ENCODE measurements around the gene S100A9. TPM values are rescaled to one million over a fixed set of nuclear protein-coding genes. Genes with fewer than 3 reads are reported as not detected.
A peak's percentile ranks its signal among the peaks of the same experiment; 100 is the strongest.
"Not testable (repeated sequence)": the region's sequence is repeated elsewhere in the genome, so short reads cannot be mapped to it uniquely, and the experiment has no call there.

Gene S100A9
- total RNA-seq, 1 donor from 2014 or later, result 1.2 TPM

GRCh38 chr1:153344718-153345025 lies 13.0 kb upstream of the S100A9 start:
- DNase-seq (ENCODE audit: low read depth in 2 of 2), result no peak

DNA sequence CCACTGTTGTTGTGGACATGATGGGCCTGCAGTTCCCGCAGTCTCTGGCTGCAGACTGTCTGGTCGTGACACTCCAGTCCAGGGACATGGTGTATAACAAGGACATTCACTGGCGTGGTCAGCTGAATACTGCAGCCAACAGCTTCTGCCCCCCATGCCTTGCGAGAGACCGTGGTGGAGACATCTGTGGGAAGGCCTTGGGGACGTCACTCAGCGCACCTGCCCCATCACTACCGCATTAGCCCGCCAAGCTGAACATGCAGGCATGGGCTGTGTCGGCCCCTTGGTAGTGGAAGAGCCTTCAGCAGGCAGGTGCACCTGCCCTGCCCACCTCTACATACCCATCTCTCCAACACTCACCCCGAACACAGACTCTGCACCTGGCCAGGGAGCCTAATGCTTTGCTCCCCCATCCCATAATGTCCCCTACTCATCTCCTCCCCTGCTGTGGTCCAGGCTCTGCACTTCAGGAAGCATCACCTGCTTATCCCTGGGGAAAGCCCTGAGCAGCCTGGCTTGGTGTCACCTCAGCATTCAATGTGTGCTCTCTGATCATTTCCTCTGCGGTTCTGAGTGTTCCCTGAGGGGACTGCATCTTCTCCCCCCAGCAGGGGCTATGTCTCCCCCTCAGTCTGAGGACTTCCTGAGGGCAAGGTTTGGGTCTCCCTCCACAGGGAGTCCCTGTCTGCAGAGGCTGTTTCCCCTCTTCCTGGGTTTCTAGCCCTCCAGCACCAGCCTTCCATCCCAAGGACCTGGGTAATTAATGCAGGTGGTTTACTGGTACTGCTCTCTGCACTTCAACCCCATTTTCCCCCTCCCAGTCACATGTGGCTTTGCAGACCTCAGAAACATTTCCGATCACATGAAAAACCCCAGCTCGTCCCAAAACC lies 12.2 kb upstream of the S100A9 start:
- DNase-seq (ENCODE audit: low read depth in 2 of 2), result no peak

- no peak for DNase-seq (ENCODE audit: low read depth in 2 of 2)
Observed at GRCh38 chr1:153346077-153346723, 11.5 kb upstream of the S100A9 start.

- DNase-seq (ENCODE audit: low read depth in 2 of 2), result not testable (repeated sequence)
Observed at GRCh38 chr1:153347049-153347448, 10.6 kb upstream of the S100A9 start.

GRCh38 chr1:153347856-153348255 lies 9.8 kb upstream of the S100A9 start:
- DNase-seq (ENCODE audit: low read depth in 2 of 2), result no peak

DNA sequence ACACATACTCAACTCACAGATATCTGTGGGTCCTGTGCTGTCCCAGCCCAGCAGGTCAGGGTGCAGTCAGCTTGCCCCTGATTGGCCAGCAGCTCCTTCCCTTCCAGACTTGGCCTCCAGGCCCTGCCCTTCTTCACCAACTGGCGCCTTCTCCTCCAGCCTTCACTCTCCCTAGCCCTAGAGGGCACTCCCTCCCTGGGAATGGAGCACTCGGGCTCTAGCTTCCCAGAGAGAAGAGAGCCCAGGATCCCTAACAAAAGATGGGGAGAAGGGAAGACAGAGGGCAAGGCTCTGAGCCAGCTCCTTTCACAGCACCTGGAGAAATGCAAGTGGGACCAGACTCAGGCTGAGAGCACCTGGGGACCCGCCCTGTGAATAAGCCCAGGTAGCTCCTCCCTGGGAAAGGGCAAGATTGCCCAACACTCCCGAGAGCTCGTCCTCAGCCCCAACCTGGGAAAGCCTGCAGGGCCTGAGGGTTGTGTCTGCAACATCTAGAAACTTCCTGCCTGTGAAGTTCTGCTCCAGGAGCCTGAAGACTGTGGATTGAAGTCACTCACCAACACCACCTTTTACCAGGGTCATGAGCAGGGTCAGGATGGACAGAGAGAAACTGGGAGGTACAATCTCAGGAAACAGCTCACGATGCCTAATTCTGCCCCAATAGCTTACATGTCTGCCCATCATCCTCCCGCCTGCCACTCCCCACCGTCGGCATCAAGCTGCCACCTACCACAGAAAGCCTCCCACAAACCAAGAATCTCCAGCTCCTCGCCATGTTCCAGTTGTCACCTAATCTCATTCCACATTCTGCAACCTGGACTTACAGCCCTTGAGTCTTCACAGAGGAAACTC lies 8.9 kb upstream of the S100A9 start, which contains the start of gene PGLYRP4:
TSS of gene PGLYRP4 (minus strand) at position 331 of the 852 bp plus-strand sequence. CDS start 909 bp downstream, outside the sequence.
- no peak for DNase-seq (ENCODE audit: low read depth in 2 of 2)

DNA sequence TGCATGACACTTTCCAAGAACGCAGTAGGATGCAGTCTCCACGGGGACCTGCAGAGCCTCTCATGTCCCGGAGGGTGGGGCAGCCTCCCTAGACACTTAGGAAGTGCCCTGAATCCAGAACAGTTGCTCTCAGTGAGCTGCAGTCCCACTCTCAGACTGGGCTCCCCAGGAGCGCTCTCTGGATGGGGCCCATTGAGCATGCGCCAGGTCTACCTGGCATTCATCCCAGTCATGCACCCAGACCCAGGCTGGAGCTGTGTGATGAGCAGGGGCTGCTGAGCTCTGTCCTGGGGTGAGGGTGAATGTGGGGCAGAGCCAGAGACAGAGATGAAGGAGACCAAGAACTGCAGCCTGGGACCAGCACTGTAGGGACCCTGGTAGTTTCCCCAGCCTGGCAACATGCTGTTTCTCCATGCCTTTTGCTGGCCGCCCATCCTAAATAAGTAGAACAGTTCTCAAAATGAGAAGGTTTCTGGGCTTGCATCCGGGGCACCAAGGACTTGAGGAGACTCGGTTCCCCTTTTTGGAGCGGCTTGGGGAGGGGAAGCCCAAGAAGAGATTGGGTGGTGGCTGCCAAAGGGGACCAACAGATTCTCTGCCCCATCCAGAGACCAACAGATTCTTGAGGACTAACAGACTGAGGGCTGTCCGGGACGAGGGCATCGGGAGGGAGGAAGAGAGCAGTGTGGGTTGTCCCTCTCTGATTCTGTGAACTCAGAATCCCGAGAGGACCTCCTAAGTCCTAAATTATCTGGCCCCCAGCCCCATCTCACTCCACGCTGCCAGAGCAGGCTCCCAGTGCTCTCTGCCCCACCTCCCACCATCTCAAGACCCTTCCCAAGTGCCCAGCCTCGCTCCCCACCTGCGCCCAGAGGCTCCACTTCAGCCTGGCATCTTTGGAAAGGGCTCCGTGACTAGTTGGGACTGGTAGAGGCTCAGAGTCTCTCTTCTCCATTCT lies 8.0 kb upstream of the S100A9 start:
- no peak for DNase-seq (ENCODE audit: low read depth in 2 of 2)

GRCh38 chr1:153350321-153350957 lies 7.2 kb upstream of the S100A9 start:
- no peak for DNase-seq (ENCODE audit: low read depth in 2 of 2)

DNA sequence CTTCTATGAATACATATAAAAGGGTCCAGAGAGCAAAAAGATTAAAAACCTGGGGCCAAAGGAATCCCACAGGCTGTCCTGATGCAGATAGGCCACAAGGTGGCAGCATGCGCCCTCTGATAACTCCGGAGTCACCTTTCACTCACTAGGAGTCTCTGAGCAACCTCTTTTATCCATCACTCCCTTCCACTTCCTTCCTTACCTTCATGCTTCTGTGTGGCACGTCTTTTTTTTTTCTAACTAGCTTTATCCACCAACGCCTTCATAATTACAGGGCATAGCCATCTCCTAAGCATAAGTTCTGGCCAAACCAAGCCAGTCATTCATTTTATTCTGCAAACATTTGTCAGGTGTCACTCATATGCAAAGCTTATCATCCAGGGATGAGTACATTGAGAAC lies 5.1 kb upstream of the S100A9 start:
- peak; percentile 67 to 78 for DNase-seq (ENCODE audit: low read depth in 2 of 2)

DNA sequence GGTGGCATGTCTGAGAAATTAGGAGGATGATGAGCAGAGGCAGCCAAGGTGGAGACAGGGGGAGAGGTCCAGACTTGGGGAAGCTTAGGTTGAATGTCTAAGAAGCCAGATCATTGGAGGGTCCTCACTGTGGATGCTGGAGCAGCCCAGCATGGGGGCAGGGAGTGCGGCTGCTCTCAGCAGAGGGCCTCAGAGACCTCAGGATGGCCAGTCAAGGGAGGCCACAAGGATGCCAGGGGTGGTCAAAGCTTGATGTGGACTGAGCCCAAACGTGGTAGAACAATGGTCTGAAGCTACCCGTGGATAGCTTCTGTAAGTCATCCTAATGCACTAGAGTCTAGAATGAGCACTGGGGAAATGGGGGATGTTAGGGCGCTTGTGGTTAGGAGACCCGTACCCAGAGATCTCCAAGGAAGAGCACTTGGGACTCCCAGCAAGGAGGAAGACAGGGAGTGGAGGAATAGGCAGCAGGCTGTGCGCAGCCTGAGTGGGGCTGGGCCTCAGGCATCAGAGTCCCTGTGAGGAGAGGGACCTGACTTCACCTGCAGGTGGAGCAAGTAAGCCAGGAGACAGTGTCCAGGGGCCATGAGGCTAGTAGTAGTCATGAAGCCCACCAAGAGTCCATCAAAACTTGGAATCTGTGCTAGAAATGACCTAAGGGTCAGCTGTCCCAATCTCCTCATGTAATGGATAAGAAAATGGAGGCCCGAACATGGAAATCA lies 4.3 kb upstream of the S100A9 start:
- DNase-seq (ENCODE audit: low read depth in 2 of 2), result no peak

DNA sequence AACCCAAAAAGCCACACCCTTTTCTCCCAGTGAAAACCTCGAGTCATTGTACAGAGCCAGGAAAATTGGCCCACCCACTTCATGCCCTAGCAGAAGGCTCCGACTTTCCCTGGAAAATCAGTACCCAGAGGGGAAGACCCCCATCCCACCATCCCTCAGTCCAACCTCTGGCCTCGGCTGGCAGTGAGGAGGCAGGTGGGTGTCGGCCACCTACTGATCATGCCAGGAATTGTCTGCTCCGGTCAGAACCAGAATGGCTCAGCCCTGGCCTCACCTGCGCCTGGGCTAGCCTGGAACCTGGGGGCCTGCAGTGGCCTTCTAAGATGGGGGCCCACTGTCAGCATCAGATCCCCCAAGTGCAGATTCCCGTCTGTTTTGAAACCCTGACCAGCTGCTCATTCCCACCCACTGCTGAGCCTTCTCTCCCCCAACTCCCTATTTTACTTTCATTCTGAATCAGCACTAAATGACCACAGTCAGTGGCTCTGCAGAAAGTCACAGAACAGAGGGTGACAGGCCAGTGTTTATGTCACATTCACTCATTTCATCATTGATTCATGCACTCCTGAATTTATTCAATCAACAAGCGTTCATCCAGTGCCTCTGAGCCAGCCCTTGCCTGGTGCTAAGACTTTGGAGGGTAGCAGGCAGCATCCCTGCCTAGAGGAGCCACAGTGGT lies 3.0 kb upstream of the S100A9 start:
- DNase-seq (ENCODE audit: low read depth in 2 of 2), result no peak

DNA sequence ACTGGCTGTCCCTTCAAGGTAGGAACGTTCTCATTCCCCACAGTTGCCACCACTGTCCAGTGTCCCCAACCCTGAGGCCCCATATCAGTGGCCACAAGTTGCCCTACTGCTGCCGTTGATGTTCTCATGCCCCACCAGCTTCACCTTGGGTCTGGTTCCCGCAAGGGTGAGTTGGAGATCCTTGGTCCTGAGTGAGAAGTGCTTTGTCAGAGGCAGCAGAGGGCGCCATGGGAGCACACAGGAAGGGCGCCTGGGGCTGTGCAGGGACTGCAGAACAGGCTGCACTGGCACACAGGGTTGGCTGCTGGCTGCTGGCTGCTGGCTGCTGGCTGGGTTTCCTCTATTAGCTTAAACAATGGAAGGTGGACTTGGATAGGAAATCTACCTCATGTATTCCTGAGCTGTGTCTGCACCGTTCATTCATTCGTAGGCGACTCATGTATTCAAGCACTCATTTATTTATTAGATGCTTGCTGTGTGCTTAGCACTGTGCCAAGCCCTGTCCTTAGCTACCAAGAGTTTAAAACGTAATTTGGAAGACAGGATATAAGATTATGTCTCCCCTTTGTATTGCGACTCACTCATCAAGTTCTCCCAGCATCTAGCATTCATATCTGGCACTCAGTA lies 2.1 kb upstream of the S100A9 start:
- peak; percentile 51 to 71 for DNase-seq (ENCODE audit: low read depth in 2 of 2)

DNA sequence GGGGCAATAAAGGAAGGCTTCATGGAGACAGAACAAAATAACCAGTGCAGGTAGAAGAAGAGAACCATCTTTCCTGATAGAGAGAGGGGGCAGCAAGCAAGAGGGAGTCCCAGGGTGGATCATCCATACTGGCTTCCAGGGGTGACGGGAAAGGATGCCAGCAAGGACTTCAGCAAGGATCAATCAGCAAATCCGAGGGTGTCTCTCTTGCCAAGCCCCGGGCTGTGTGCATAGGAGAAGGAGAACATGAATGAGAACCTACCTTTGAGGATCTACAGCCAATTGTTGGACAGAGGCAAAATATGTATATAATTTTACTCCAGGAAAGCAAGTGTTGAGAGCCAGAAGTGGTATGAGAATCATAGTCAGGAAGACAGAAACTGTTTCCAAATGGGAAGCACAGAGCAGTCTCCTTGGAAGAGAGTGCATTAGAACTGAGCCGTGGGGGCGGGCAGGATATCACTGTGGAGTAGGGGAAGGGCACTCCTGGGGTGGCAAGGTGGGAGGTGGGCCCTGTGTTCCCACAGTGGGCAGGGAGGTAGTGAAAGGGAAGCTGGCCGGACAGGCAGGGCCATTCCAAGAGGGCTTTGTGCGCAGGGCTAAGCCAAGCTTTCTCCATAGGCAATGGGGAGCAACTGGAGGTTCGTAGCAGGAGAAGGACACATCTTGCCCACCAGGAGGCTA lies 1.1 kb upstream of the S100A9 start:
- no peak for DNase-seq (ENCODE audit: low read depth in 2 of 2)

- DNase-seq (ENCODE audit: low read depth in 2 of 2), result peak in 1 of 2 donors; percentile 5
Observed at GRCh38 chr1:153357076-153357852, 390 bp upstream of the S100A9 start.

DNA sequence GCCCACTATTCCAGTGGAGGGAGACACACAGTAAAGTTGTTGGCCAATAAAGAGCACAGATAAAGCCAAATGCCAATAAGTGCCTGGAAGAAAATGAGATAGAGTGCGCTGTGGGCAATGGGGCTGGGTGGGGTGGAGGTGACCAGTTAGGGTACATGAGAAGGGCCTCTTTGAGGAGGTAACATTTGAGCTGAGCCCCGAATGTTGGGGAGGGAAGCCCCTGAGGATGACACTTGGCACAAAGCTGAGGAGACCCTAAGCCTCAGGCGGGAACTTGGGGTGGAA lies 979 bp downstream of the S100A9 start:
- no peak for DNase-seq (ENCODE audit: low read depth in 2 of 2)

- DNase-seq (ENCODE audit: low read depth in 2 of 2), result no peak
Observed at GRCh38 chr1:153359241-153359640, 1.6 kb downstream of the S100A9 start.

DNA sequence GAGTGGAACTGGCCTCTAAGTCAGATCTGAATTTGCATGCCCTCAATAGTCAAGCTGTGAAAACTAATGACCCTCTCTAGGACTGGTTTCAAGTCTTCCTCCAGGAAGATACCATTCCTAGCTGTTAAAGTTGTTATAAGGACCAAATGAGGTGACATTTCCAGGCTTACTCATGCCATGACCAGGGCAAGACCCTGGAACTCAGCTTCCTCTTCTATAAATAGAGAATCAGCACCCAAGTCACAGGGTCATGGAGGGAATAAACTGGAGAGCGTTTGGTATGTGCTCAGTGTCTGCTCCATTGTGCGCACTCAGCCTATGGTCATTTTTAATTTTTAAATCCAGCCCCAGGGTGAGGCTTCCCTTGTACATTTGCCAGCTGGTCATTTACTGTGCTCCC lies 2.5 kb downstream of the S100A9 start:
- DNase-seq (ENCODE audit: low read depth in 2 of 2), result no peak
